Ovary (tissue), 9 donors: ENCODE measurements around the gene GOLGA2. TPM values are rescaled to one million over a fixed set of nuclear protein-coding genes. Genes with fewer than 3 reads are reported as not detected.

Source experiments
- DNase-seq, 5 donors: peaks; one replicate each; pipeline ENCODE4 v3.0.0-alpha.2; 2019 to 2020
- H3K27ac ChIP-seq, 2 donors: fragments of 200-600 bp; one replicate each; pipeline versions ENCODE4 v1.5.1 to v1.8.0; 2019 to 2022
- H3K27me3 ChIP-seq: fragments of 200-600 bp; one replicate; pipeline ENCODE4 v1.8.0; 2022
- H3K36me3 ChIP-seq: fragments of 200-600 bp; sonication (generic); one replicate; pipeline ENCODE4 v1.5.1; 2019
- H3K4me1 ChIP-seq: one replicate; pipeline ENCODE4 v1.8.1; 2013; ENCODE audit warnings: mild to moderate bottlenecking, moderate library complexity; ENCODE audit not compliant: insufficient read depth
- H3K4me3 ChIP-seq: fragments of 200-600 bp; sonication (generic); one replicate; pipeline ENCODE4 v1.5.1; 2017
- H3K9me3 ChIP-seq, 2 donors: fragments of 200-600 bp in 1 of 2; sonication (generic) in 1 of 2; one replicate each; pipeline versions ENCODE4 v1.5.1 to v1.8.1; 2013 to 2019; ENCODE audit warnings: mild to moderate bottlenecking in 1 of 2, moderate library complexity in 1 of 2
- EP300 ChIP-seq: sonication (generic); formaldehyde crosslinking; IDR thresholded peaks from one replicate; pipeline ENCODE4 v1.6.1; 2017; ENCODE audit warnings: antibody characterized with exemption
- POLR2A ChIP-seq: fragments of 450-650 bp; IDR thresholded peaks from one replicate; pipeline ENCODE4 v1.6.1; 2017; ENCODE audit warnings: antibody characterized with exemption, mild to moderate bottlenecking, moderate library complexity
- WGBS, 3 donors: extraction: QIAGEN DNeasy Blood & Tissue Kit in 1 of 3; methylation state at CpG; one replicate each; pipeline versions ENCODE4 v1.1.5 to v1.1.7; 2013 to 2017; 5-methylcytosine and 5-hydroxymethylcytosine counted together
- intact Hi-C, 4 donors: fragments of 100-400 bp; cut with DNase I; formaldehyde crosslinking; loops; one replicate each; pipeline versions ENCODE4 v1.11.0 to v1.15.1; 2022 to 2023
- polyA plus RNA-seq, 2 donors: library from polyadenylated mRNA; stranded (reverse); fragments of 200-250 nt in 1 of 2; fragments of 350-450 nt in 1 of 2; fragmentation: Illumina TruSeq in 1 of 2; extraction: RNeasy Lipid Tissue Mini Kit (QIAGEN cat#74804) in 1 of 2; gene quantifications; one replicate each; pipeline ENCODE4 v1.2.3, GENCODE V29; 2013 to 2014
- total RNA-seq, 7 donors: library from RNA; depleted of rRNA in 2 of 7; stranded (reverse); fragments of >200 nt in 2 of 7; fragmentation: NEBNext Ultra II Directional in 3 of 7; extraction: Animal tissue kit (Norgen Biotek cat#: 25700) in 3 of 7; gene quantifications; one replicate each; pipeline versions ENCODE4 v1.1.0 to v1.2.4, GENCODE V29; 2016 to 2023
- TF ChIP-seq, protein P1 (sequence below), 3 donors: fragments of 450-650 bp in 2 of 3; fragments of 200-600 bp in 1 of 3; IDR thresholded peaks; one replicate each; pipeline versions ENCODE4 v1.5.1 to v1.8.0; 2016 to 2022; ENCODE audit warnings: antibody characterized with exemption in 3 of 3, mild to moderate bottlenecking in 1 of 3
- donor health status: DM: no; HTN: no; CAD: no; lungs with moderate emphysema.
- donor health status: DM: no; HTN: no; CAD: no.
- donor health status: Bipolar disorder and iron deficiency.
- donor health status: DM: yes; HTN: yes; CAD: no.
- donor health status: DM: no; HTN: no; CAD: no.
- donor health status: DM: yes; HTN: yes; CAD: no.

GOLGA2 gene
- total and polyA plus RNA-seq, 9 donors, result 53.2 to 117 (median 107) TPM

DNA sequence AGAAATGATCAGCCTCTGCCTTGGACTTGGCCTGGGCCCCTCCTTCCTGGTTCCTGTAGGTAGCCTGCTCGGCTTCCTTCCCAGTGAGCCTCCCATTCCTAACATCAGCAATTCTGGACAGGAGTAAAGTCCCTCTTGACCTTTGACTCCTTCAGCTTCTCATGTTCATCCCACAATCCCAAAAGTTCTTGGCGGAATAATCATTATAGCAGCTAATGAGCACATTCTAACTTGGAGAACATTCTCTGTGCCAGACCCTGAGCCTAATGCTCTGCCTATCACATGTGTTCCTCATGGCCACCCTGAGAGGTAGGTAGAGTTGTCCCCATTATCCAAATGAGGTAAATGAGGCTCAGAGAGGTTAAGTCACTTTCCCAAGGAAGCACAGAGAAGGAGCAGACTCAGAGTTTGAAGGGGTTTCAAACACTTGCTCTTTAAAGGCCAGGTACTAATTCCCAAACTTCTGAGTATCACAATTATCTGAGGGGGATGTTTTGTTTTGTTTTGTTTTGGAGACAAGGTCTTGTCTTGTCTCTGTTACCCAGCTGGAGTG, 21.5 kb upstream of the GOLGA2 start:
- Histone ChIP-seq H3K27ac (no peak overlapping the region), H3K36me3 (no peaks in the 10 kb centered on the region), H3K4me3 (no peak overlapping the region), H3K9me3 (no peaks in the 10 kb centered on the region), H3K4me1 (no peaks in the 10 kb centered on the region), H3K27me3 (no peaks in the 10 kb centered on the region)
- intact Hi-C loops, result no loop called here
- WGBS, 3 donors, result 81 to 84% (median 82%) methylated on average over 2 of the region's 2 CpGs
- TF ChIP-seq POLR2A (no peak), EP300 (no peak)
- TF ChIP-seq, protein P1, sequence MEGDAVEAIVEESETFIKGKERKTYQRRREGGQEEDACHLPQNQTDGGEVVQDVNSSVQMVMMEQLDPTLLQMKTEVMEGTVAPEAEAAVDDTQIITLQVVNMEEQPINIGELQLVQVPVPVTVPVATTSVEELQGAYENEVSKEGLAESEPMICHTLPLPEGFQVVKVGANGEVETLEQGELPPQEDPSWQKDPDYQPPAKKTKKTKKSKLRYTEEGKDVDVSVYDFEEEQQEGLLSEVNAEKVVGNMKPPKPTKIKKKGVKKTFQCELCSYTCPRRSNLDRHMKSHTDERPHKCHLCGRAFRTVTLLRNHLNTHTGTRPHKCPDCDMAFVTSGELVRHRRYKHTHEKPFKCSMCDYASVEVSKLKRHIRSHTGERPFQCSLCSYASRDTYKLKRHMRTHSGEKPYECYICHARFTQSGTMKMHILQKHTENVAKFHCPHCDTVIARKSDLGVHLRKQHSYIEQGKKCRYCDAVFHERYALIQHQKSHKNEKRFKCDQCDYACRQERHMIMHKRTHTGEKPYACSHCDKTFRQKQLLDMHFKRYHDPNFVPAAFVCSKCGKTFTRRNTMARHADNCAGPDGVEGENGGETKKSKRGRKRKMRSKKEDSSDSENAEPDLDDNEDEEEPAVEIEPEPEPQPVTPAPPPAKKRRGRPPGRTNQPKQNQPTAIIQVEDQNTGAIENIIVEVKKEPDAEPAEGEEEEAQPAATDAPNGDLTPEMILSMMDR (IDR thresholded peaks at IDR 0.05), result no peak
- DNase-seq, result no peak

DNA sequence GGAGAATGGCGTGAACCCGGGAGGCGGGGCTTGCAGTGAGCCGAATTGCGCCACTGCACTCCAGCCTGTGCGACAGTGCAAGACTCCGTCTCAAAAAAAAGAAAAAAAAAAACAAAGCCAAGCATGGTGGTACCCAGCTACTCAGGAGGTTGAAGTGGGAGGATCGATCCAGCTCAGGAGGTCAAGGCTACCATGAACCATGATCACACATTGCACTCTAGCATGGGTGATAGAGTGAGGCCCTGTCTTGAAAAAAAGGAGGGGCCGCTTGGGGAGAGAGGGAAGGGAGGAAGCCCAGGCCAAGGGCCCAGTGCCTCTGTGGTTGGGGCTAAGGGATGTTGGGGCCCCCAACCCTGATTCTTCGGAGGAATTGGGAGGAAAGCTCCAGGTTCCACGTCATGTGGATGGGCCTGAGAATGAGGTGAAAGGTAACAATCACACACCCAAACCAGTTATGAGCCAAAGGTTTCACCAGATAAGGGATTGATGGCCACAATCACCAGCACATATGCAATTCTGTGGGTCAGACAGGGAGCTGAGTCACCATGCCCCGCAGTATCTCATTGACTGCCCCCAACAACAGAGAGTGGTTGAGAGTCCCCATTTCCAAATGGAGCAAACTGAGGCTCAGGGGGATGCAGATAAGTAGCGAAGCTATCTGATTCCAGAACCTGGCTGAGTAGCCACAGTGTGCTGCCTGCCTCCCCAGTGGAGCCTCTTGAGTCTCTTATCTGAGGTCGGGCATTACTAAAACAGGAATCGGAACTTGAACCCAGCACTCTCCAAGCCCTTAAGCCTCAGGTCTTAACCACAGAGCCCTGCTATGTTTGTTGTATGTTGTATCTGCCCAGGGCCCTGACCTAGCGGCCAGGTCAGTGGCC, 20.8 kb upstream of the GOLGA2 start:
- Histone ChIP-seq H3K27ac (no peak overlapping the region), H3K4me3 (no peak overlapping the region), H3K4me1 (no peaks in the 10 kb centered on the region), H3K36me3 (no peaks in the 10 kb centered on the region), H3K9me3 (no peaks in the 10 kb centered on the region), H3K27me3 (no peaks in the 10 kb centered on the region)
- WGBS, 3 donors, result 77 to 80% (median 77%) methylated on average over 16 of the region's 16 CpGs
- DNase-seq, result no peak
- TF ChIP-seq POLR2A, result no peak
- TF ChIP-seq, protein P1 (IDR thresholded peaks at IDR 0.05), result no peak
- no peak for TF ChIP-seq EP300
- intact Hi-C loops, result no loop called here

- TF ChIP-seq, protein P1 (IDR thresholded peaks at IDR 0.05), result no peak
- TF ChIP-seq POLR2A (no peak), EP300 (no peak)
- Histone ChIP-seq H3K9me3 (no peaks in the 10 kb centered on the region), H3K27me3 (no peaks in the 10 kb centered on the region), H3K27ac (no peak overlapping the region), H3K4me1 (no peaks in the 10 kb centered on the region), H3K36me3 (no peaks in the 10 kb centered on the region), H3K4me3 (no peak overlapping the region)
- WGBS, 3 donors, result 81 to 90% (median 88%) methylated on average over 4 of the region's 4 CpGs
- no peak for DNase-seq
- intact Hi-C loops, result no loop called here
These were observed 18.3 kb upstream of the GOLGA2 start for GRCh38 chr9:128294142-128294541.

DNA sequence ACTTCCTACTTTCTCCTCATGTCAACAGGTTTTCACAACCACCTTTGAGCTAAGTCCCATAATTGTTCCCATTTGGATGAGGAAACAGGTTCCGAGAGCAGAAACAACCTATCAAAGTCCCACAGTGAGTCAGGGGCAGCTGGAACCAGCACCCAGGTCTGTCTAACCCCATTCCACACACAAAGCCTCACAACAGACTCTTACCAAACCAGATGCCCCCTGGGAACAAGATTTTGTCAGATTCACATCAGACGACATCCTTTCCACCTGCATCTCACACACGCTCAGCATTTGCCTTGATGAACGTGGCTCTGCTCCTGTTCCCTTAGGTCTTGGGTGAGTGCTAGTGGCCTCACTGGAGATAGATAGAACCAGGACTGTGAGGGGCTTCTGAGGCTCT, 17.3 kb upstream of the GOLGA2 start:
- Histone ChIP-seq H3K36me3 (no peaks in the 10 kb centered on the region), H3K9me3 (no peaks in the 10 kb centered on the region), H3K27ac (no peak overlapping the region), H3K4me1 (no peaks in the 10 kb centered on the region), H3K4me3 (no peak overlapping the region), H3K27me3 (no peaks in the 10 kb centered on the region)
- 87 to 89% (median 89%) methylated on average over 4 of the region's 4 CpGs for WGBS, 3 donors
- DNase-seq, result no peak
- intact Hi-C loops, result no loop called here
- TF ChIP-seq EP300, result no peak
- no peak for TF ChIP-seq POLR2A
- TF ChIP-seq, protein P1 (IDR thresholded peaks at IDR 0.05), result no peak
